Suprapubic skin (tissue), 4 donors: Measurements from ENCODE around the gene SHISA7. TPM values are rescaled to one million over a fixed set of nuclear protein-coding genes. Genes with fewer than 3 reads are reported as not detected.

Experiments
- DNase-seq, 2 donors: peaks; one replicate each; pipeline ENCODE4 v3.0.0-alpha.2; 2019; ENCODE audit warnings: low spot score in 2 of 2
- H3K27ac ChIP-seq: fragments of 200-600 bp; sonication (generic); one replicate; pipeline ENCODE4 v1.5.1; 2019
- H3K27me3 ChIP-seq: fragments of 200-600 bp; sonication (generic); one replicate; pipeline ENCODE4 v1.5.1; 2019
- H3K36me3 ChIP-seq: fragments of 200-600 bp; sonication (generic); one replicate; pipeline ENCODE4 v1.5.1; 2019
- H3K4me1 ChIP-seq: fragments of 200-600 bp; sonication (generic); one replicate; pipeline ENCODE4 v1.5.1; 2019
- H3K4me3 ChIP-seq: fragments of 200-600 bp; sonication (generic); one replicate; pipeline ENCODE4 v1.5.1; 2019; ENCODE audit warnings: mild to moderate bottlenecking
- H3K9me3 ChIP-seq: fragments of 200-600 bp; sonication (generic); one replicate; pipeline ENCODE4 v1.5.1; 2019
- EP300 ChIP-seq: sonication (generic); formaldehyde crosslinking; IDR thresholded peaks from one replicate; pipeline ENCODE4 v1.6.1; 2017; ENCODE audit warnings: antibody characterized with exemption
- POLR2A ChIP-seq, 2 donors: fragments of 450-650 bp; IDR thresholded peaks; one replicate each; pipeline ENCODE4 v1.6.1; 2017; ENCODE audit warnings: antibody characterized with exemption in 2 of 2, mild to moderate bottlenecking in 2 of 2, moderate library complexity in 2 of 2
- POLR2AphosphoS5 ChIP-seq, 3 donors: sonication (generic); formaldehyde crosslinking; IDR thresholded peaks; one replicate each; pipeline ENCODE4 v1.6.1; 2017; ENCODE audit warnings: antibody characterized with exemption in 3 of 3
- WGBS: methylation state at CpG from one replicate; pipeline ENCODE4 v1.1.5; 2018; 5-methylcytosine and 5-hydroxymethylcytosine counted together
- total RNA-seq, 4 donors: library from RNA; depleted of rRNA; stranded (reverse); fragments of >200 nt; gene quantifications; one replicate each; pipeline ENCODE4 v1.1.0, GENCODE V29; 2016
- TF ChIP-seq, protein P1 (sequence below), 2 donors: fragments of 200-600 bp in 1 of 2; fragments of 450-650 bp in 1 of 2; sonication (generic) in 1 of 2; IDR thresholded peaks; one replicate each; pipeline ENCODE4 v1.5.1; 2016 to 2019; ENCODE audit warnings: antibody characterized with exemption in 2 of 2, mild to moderate bottlenecking in 1 of 2, moderate library complexity in 1 of 2

The SHISA7 gene
- total RNA-seq, 4 donors from 2014 or later: 0.08 to 0.26 TPM; not detected in 2

DNA sequence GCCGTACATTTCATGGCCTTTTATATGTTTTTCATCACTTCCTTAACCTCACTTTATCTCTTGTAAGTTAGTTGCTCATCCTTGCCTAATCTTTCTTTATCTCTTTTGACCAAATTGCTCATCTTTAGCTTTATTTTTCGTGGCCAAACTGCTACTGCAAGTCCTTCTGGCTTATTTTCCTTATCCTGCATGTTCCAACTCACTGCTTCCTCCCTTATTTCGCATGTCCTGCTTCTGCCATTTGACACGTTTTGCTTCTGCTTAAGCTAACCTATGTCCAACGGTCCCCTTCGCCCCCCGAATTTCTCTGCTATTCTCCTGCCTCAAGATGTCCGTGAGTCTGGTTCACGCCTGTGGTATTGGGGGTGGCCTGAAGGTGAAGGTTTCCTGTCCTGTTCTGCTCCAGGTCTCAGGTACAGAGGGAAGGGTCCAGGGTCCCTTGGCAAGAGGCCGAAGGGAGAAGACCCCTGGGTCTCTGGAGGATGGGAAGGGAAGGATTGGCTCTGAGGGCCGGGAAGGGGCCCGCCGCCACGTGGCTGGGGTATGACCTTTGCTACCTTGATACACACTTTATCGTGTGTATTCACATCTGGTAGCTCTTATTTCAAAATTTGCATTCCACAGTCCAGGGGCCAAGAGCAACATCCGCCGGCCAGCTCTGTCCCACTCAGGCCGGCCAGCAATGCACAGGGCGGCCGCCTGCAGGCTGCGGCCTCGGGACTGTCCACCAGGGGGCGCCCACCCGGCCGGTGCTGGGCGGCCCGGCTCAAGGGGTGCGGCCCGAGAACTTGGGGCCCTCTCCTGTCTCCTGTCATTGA lies 24.3 kb upstream of the SHISA7 start:
- TF ChIP-seq POLR2A (IDR thresholded peaks at IDR 0.05): no peak
- no peak for TF ChIP-seq POLR2AphosphoS5 (IDR thresholded peaks at IDR 0.05)
- TF ChIP-seq, protein P1, sequence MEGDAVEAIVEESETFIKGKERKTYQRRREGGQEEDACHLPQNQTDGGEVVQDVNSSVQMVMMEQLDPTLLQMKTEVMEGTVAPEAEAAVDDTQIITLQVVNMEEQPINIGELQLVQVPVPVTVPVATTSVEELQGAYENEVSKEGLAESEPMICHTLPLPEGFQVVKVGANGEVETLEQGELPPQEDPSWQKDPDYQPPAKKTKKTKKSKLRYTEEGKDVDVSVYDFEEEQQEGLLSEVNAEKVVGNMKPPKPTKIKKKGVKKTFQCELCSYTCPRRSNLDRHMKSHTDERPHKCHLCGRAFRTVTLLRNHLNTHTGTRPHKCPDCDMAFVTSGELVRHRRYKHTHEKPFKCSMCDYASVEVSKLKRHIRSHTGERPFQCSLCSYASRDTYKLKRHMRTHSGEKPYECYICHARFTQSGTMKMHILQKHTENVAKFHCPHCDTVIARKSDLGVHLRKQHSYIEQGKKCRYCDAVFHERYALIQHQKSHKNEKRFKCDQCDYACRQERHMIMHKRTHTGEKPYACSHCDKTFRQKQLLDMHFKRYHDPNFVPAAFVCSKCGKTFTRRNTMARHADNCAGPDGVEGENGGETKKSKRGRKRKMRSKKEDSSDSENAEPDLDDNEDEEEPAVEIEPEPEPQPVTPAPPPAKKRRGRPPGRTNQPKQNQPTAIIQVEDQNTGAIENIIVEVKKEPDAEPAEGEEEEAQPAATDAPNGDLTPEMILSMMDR (IDR thresholded peaks at IDR 0.05): peak; percentile 95 to 99
- no peak for DNase-seq
- Histone ChIP-seq H3K36me3 (no peaks in the 10 kb centered on the region), H3K4me3 (no peak overlapping the region), H3K4me1 (peaks cover under 1% of the 10 kb centered on the region), H3K9me3 (no peaks in the 10 kb centered on the region), H3K27me3 (no peaks in the 10 kb centered on the region), H3K27ac (no peak overlapping the region)
- WGBS: 57% methylated on average over 15 of the region's 29 CpGs

DNA sequence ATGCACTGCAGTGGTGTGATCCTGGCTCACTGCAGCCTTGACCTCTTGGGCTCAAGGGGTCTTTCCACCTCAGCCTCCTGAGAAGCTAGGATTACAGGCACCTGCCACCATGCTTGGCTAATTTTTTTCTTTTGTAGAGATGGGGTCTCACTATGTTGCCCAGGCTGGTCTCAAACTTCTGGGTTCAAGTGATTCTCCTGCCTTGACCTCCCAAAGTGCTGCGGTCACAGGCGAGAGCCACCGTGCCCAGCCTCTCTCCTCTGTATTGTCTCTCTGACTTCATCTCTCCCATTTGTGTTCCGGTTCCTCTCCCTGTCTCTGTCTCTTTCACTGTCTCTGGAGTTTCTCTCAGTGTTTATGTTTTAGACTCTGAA lies 23.1 kb upstream of the SHISA7 start:
- 88% methylated on average over 4 of the region's 4 CpGs for WGBS

DNA sequence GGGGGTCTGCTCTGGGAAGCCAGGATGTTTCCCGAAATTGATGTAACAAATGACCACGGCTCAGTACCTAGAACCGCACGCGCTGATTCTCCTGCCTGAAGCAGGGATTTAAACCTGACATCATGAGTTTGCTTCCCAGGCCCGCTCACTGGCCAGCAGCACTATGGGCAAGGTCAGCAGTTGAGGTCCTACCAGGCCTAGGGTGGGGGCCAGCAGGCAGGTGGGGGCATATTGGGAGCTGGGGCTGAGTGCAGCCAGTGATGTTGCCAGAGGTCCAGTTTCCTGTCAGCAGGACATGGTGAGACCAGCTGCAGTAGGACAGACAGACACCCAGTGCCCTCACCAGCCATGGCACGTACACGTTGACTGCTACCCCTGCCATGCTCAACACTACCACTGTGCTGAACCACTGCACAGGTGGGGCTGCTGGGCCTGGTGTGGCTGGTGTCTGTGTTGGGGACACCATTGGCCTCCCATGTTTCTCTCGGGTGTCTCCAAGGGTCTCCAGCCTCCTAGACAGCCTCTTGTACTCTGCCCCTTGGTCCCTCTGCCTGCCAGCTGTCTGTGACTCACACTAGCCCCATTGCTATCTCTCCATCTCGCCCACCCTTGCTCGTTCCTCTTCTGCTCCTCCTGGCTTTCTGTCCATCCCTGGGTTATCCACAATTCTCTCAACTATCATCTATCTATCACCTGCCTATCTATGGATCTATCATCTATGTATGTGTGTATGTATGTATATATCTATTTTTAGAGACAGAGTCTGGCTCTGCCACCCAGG lies 22.6 kb upstream of the SHISA7 start:
- H3K27ac ChIP-seq: no peak overlapping the region
- no peaks in the 10 kb centered on the region for H3K27me3 ChIP-seq
- no peaks in the 10 kb centered on the region for H3K36me3 ChIP-seq
- no peak for TF ChIP-seq POLR2A (IDR thresholded peaks at IDR 0.05)
- DNase-seq: no peak
- H3K4me1 ChIP-seq: peaks cover 12% of the 10 kb centered on the region
- H3K4me3 ChIP-seq: no peak overlapping the region
- 64% methylated on average over 4 of the region's 11 CpGs for WGBS
- H3K9me3 ChIP-seq: no peaks in the 10 kb centered on the region

More for the DNA sequence above, 23.1 kb upstream of the SHISA7 start:
- TF ChIP-seq POLR2A (IDR thresholded peaks at IDR 0.05) (no peak), EP300 (no peak), POLR2AphosphoS5 (IDR thresholded peaks at IDR 0.05) (no peak)
- TF ChIP-seq, protein P1 (IDR thresholded peaks at IDR 0.05): no peak
- H3K4me1 ChIP-seq: peaks cover 6% of the 10 kb centered on the region
- no peaks in the 10 kb centered on the region for H3K9me3 ChIP-seq
- H3K27ac ChIP-seq: no peak overlapping the region
- H3K36me3 ChIP-seq: no peaks in the 10 kb centered on the region
- H3K4me3 ChIP-seq: no peak overlapping the region
- H3K27me3 ChIP-seq: no peaks in the 10 kb centered on the region
- DNase-seq: no peak

DNA sequence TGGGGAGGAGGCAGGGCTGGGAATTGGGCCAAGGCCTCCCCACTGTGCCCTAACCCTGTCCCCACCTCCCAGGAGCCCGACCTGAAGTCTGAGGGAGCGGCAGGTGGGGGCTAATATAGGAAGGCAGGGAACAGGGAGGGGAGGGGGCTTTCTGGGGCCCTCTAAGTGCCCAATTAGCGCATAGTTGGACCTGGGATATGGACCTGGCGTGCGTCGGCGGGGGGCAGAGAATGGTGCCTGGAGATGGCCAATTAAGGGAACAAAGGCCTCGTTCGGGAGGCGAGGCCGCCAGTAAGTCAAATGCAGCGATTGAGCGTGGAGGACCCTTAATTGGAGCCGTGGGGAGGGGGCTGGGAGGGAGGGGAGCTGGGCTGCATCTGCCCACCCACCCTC lies 21.6 kb upstream of the SHISA7 start, which contains the start of gene C19orf85:
Gene C19orf85 (minus strand): TSS at position 90 of the 393 bp plus-strand sequence. CDS start 197 bp downstream, outside the sequence.
- no peak for TF ChIP-seq POLR2AphosphoS5 (IDR thresholded peaks at IDR 0.05)
- TF ChIP-seq EP300: no peak
- TF ChIP-seq, protein P1 (IDR thresholded peaks at IDR 0.05): no peak
- no peak for TF ChIP-seq POLR2A (IDR thresholded peaks at IDR 0.05)
- Histone ChIP-seq H3K9me3 (no peaks in the 10 kb centered on the region), H3K27ac (no peak within 1 kb of the TSS), H3K4me1 (peaks cover 22% of the 10 kb centered on the region), H3K27me3 (no peaks in the 10 kb centered on the region), H3K4me3 (no peak within 1 kb of the TSS), H3K36me3 (no peaks in the 10 kb centered on the region)
- 80% methylated on average over 14 of the region's 14 CpGs for WGBS
- DNase-seq: no peak

DNA sequence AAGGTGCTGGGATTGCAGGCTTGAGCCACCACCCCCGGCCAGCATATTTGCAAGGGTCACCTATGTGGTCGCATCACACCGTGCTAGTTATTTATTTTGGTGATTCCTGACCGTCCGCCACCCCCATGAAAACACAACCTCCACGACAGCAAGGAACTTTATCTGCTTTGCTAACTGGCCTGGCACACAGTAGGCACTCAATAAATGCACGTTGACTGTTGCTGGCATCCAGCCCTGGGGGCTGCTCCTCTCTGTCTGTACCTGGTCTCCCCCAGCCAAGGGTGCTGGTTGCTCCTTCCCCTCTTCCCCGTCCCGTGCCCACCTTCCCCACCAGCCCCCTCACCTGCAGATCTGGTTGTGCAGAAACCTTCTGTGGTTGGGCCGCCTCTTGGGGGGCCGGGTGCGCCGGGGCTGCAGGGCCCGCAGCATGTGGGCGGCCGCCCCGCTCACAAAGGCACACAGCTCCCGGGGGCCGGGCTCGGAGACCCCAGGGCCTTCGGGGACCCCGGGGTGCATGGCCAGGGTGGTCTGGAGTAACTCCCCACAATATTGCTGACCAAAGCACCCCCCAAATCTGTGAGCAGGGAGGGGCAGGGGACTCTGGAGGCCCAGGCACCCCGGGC lies 21.1 kb upstream of the SHISA7 start:
- no peak for DNase-seq
- Histone ChIP-seq H3K27me3 (no peaks in the 10 kb centered on the region), H3K27ac (no peak overlapping the region), H3K9me3 (no peaks in the 10 kb centered on the region), H3K4me3 (no peak overlapping the region), H3K4me1 (peaks cover 27% of the 10 kb centered on the region), H3K36me3 (no peaks in the 10 kb centered on the region)
- 79% methylated on average over 18 of the region's 23 CpGs for WGBS
- TF ChIP-seq, protein P1 (IDR thresholded peaks at IDR 0.05): no peak
- TF ChIP-seq POLR2A (IDR thresholded peaks at IDR 0.05): no peak
- TF ChIP-seq POLR2AphosphoS5 (IDR thresholded peaks at IDR 0.05): no peak
- no peak for TF ChIP-seq EP300
